HG02798 (cell line): Measurements from ENCODE around the gene DPRX.
"Not testable (repeated sequence)": the region's sequence is repeated elsewhere in the genome, so short reads cannot be mapped to it uniquely, and the experiment has no call there.

ENCODE experiments used
- ATAC-seq: cut with Tn5 transposase; IDR thresholded peaks from one replicate; pipeline ENCODE4 v1.9.1; 2021; ENCODE audit warnings: mild to moderate bottlenecking; ENCODE audit not compliant: unreplicated experiment, poor library complexity

DPRX gene

GRCh38 chr19:53644061-53644816, 12.4 kb downstream of the DPRX start:
- no peak for ATAC-seq

GRCh38 chr19:53646144-53646543, 14.3 kb downstream of the DPRX start:
- no peak for ATAC-seq

GRCh38 chr19:53647350-53647749, 15.6 kb downstream of the DPRX start:
- no peak for ATAC-seq

- no peak for ATAC-seq
These were observed 16.0 kb downstream of the DPRX start for GRCh38 chr19:53647792-53648191.

GRCh38 chr19:53649746-53650593, 18.2 kb downstream of the DPRX start:
- ATAC-seq = no peak

GRCh38 chr19:53652476-53652875, 20.7 kb downstream of the DPRX start:
- no peak for ATAC-seq

GRCh38 chr19:53655042-53655665, 23.4 kb downstream of the DPRX start:
- no peak for ATAC-seq

- ATAC-seq = no peak
These were observed 25.5 kb downstream of the DPRX start for GRCh38 chr19:53657330-53657729.

GRCh38 chr19:53657778-53658177, 26.0 kb downstream of the DPRX start:
- no peak for ATAC-seq

- ATAC-seq = no peak
These were observed 27.5 kb downstream of the DPRX start for GRCh38 chr19:53659292-53659691.

- ATAC-seq = no peak
These were observed 28.8 kb downstream of the DPRX start for GRCh38 chr19:53660584-53660983.

GRCh38 chr19:53662209-53662608, 30.4 kb downstream of the DPRX start:
- ATAC-seq = no peak

- no peak for ATAC-seq
These were observed 32.4 kb downstream of the DPRX start for GRCh38 chr19:53664152-53664551.

GRCh38 chr19:53664760-53665159, 33.0 kb downstream of the DPRX start:
- no peak for ATAC-seq

- not testable (repeated sequence) for ATAC-seq
These were observed 34.5 kb downstream of the DPRX start for GRCh38 chr19:53666331-53666730.

- ATAC-seq = not testable (repeated sequence)
These were observed 37.0 kb downstream of the DPRX start for GRCh38 chr19:53668804-53669203.

GRCh38 chr19:53670345-53670744, 38.5 kb downstream of the DPRX start:
- no peak for ATAC-seq

GRCh38 chr19:53671663-53672062, 39.9 kb downstream of the DPRX start:
- ATAC-seq = no peak
